IPS DF 19.7 (cell line): ENCODE results near the gene MAST2.

Source experiments
- DNase-seq: peaks from one replicate; pipeline ENCODE4 v3.0.0-alpha.2; 2013; ENCODE audit warnings: low read depth, low spot score

Gene MAST2

DNA sequence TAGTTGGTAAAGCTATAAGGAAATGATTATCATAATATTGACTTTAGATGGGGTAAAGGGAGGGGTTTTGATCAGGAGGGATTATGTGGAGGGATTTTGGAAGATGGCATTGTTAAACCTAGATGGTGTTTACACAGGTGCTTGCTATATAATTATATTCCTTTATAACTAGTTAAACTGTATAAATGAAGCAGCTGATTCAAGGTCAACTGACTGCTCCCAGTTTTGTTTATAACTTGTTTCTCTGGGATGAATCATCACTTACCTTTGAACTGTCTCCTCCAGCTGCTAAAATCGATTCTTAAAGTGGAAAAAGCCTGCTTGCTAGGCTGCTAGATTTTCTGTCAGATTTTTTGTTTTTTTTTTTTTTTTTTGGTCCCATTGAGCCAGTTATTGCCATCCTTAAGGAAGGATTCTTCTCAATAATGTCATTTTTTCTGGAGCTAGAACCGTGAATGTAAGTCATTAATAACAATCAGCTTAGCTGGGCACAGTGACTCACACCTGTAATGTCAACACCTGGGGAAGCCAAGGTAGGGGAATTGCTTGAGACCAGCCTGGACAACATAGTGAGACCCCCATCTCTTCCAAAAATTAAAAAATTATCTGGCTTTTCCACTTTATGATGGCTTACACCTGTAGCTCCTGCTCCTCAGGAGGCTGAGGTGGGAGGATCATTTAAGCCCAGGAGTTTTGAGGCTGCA, 175.8 kb downstream of the MAST2 start:
- DNase-seq = no peak

DNA sequence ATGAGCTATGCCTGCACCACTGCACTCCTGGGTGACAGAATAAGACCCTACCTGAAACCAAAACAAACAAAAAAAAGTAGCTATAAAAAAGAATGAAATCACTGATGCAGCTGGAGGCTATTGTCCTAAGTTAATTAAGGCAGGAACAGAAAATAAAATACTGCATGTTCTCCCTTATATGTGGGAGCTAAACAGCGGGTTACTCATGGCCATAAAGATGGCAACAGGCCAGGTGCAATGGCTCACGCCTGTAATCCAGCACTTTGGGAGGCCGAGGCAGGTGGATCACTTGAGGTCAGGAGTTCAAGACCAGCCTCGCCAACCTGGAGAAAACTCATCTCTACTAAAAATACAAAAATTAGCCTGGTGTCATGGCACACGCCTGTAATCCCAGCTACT, 176.4 kb downstream of the MAST2 start:
- no peak for DNase-seq

- DNase-seq = no peak
Observed at GRCh38 chr1:45982359-45982758, 178.9 kb downstream of the MAST2 start.

- no peak for DNase-seq
Observed at GRCh38 chr1:45983967-45984366, 180.6 kb downstream of the MAST2 start.

DNA sequence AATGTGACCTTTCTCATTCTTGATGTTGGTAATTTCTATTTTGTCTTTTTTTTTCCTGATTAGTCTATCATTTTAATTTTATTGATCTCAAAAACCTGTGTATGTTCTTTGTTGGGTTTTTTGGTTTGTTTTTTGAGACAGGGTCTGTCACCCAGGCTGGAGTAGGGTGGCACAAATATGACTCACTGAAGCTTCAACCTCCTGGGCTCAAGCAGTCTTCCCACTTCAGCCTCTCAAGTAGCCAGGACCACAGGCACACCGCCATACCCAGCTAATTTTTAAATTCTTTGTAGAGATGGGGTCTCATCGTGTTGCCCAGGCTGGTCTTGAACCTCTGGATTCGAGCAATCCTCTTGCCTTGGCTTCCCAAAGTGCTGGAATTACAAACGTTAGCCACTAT, 183.8 kb downstream of the MAST2 start:
- DNase-seq = no peak

- no peak for DNase-seq
Observed at GRCh38 chr1:45989249-45989648, 185.8 kb downstream of the MAST2 start.

DNA sequence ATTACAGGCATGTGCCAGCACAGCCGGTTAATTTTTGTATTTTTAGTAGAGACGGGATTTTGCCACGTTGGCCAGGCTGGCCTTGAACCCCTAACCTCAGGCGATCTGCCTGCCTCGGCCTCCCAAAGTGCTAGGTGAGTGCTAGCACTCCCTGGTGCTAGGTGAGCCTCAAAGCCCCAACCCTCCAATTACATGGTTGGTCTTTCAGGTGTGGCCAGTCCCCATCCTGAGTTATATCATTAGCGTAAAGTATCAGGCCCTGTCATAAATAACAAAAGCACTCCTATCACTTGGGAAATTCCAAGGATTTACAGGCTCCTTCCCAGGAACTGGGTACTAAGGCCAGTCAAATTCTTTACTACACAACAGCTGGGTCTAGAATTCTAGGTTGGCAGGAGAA, 191.0 kb downstream of the MAST2 start:
- no peak for DNase-seq

DNA sequence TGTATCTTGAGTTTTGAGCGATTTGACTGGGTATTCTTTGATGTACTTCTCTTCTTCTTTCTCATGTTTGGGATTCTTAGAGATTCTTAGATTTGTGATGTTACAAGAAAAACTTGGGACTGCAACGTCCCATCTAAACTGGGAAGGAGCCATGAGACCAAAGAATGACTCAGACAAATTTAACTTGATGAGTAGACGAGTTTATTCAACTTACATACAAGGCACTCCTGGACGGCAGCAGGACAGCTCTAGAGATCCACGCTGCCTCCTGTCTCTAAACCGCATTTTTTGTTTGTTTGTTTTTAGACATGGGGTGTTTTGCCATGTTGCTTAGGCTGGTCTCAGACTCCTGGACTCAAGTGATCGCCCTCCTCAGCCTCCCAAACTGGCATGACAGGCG, 191.9 kb downstream of the MAST2 start:
- no peak for DNase-seq

GRCh38 chr1:45998020-45998617, 194.7 kb downstream of the MAST2 start:
- DNase-seq = no peak

DNA sequence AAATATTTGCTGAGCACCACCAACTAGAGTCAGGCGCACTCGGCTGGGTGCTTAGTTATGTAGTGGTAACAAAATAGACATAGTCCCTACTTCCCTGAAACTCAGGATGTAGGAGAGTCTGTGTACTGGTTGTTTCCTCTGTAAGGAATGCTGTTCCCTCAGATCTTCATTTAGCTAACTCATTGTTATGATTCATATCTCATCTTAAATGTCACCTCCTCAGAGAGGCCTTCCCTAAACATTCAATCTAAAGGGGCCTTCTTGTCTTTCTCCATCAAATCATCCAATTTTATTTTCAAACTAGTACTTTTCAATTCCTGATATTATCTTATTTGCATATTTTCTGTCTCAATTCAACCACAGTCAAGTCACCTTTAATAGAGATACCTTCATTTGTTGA, 196.1 kb downstream of the MAST2 start:
- DNase-seq = no peak

GRCh38 chr1:46001081-46001785, 197.8 kb downstream of the MAST2 start:
- no peak for DNase-seq

GRCh38 chr1:46002551-46003150, 199.2 kb downstream of the MAST2 start:
- no peak for DNase-seq

DNA sequence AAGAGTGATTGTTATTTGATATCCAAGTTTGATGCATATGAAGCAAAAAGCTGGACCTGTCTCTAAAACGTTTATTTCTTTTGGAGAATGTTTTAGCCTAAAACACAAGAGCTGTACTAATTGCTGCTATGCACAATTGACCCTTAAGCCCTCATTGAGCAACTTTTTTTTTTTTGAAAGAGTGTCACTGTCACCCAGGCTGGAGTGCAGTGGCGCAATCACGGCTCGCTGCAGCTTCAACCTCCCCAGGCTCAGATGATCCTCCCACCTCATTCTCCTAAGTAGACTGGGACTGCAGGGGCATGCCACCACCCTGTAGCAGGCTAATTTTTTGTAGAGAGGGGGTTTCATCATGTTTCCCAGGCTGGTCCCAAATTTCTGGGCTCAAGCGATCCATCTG, 199.9 kb downstream of the MAST2 start:
- no peak for DNase-seq

DNA sequence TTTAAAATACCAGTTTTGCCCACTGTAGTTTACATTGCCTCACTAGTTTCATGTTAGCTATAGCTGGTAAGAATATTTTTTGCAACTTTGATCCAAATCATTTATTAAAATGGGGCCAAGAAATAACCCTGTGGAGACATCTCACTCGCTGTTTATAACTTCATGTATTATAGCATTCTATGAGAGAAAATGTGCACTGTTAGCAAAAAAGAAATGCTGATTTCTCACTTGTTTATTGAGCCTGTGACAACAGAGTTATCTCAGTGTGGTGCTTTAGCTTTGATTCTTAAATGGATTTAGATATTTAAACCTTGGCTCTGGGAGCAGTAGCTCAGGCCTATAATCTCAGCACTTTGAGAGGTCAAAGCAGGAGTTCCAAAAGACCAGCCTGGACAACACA, 201.1 kb downstream of the MAST2 start:
- no peak for DNase-seq

DNA sequence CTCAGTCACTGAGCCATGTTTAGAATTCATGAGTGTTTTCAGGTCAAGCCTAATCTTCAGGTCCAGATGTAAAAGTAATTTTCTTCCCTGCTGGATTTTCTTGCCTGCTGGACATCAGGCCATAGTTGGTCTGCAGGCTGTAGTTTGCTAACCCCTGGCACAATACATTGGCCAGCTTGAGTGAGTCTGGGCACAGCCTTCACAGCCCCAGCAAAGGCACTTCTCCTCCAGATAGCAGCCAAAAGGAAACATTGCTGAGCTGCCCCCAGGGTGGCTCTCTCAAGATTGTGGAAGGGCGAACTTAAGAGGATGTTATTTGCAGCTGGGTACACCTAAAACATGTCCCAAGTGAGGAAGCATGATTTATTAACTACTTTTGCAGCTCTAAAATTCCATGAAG, 202.2 kb downstream of the MAST2 start:
- no peak for DNase-seq

- DNase-seq = no peak
Observed at GRCh38 chr1:46008585-46008984, 205.2 kb downstream of the MAST2 start.

GRCh38 chr1:46010611-46011010, 207.2 kb downstream of the MAST2 start:
- DNase-seq = no peak

- DNase-seq = no peak
Observed at GRCh38 chr1:46011121-46011695, 207.8 kb downstream of the MAST2 start.

DNA sequence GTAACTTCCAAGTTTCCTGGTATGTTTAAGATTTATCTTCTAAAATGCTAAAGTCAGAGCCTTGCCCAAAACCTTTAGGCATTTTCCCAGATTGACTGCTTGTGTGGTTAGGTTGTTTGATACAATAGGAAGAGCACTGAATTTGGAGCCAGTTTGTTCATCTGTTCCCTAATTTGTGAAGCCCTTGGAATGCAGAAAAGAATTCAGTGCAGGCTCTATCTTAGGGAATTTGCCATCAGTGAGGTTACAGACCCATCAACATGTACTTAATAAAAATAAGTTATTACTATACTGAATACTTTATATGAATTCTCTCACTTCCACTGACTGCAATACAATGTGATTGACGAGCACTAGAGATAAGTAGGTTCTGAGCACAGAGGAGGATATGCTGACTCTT, 208.8 kb downstream of the MAST2 start:
- DNase-seq = no peak

DNA sequence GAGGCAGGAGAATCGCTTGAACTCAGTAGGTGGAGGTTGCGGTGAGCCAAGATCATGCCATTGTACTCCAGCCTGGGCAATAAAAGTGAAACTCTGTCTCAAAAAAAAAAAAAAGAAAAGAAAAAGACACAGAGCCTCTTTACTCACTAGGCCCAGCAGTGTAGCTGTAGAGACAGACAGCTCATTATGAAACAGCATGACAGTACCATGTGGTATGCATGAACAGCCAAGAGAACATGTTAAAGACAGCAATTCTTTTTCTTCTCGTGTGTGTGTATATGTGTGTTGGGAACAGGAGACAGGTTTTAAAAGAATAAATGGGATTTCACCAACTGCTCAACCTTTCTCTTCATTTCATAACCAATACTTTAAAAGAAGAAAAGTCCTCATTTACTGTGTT, 210.2 kb downstream of the MAST2 start:
- DNase-seq = no peak

DNA sequence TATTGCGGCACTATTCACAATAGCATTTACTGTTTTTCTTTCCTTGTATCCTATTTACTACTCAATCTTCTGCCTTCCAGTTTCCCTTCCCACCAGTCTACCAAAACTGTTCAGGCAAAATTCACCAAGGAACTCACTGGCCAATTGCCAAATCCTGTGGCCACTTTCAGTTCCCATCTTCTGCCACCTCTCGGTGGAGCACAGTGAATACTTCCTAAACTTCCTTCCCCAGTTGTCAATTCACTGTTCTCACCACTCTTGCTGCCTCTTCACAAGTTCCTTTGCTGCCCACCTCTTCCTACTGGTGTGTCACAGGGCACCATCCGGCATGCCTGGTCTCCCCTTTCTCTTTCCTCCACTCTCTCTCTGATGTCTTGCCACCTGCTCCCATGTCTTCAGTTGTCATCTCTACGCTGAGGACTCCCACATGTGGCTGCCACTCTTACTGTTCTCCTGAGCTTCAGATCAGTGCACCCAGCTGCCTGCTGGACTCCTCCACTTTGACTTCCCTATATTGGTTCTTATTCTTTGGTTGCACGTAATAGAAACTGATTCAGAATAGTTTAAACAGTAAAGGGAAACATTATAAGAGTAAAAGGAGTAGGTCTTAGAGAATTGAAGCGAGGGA, 214.6 kb downstream of the MAST2 start:
- DNase-seq = no peak

DNA sequence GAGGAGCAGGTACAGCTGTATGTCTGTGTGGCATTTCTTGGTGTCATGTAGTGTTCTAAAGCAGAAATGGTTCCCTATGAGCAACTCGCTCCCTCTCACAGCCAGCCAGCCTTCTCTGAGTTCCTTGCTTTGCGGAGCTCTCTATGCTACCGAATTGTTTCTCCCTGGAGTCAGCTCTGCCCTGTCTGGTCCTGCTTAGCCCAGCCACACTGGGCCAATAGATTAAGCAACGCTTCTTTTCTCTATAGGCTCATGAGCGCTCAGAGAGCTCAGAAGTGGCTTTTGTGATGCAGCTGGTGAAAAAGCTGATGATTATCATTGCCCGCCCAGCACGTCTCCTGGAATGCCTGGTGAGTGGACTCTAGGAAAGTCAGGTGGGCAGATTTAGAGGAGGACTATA, 215.9 kb downstream of the MAST2 start:
- DNase-seq = no peak
